Tibial nerve (tissue), 3 donors: ENCODE measurements around the gene EXOSC2.

Source experiments
- CTCF ChIP-seq, 5 experiments: fragments of 200-600 bp in 3 of 5; fragments of 450-650 bp in 2 of 5; sonication (generic) in 3 of 5; IDR thresholded peaks; one replicate each; pipeline ENCODE4 v1.5.1; 2016 to 2019; ENCODE audit warnings: antibody characterized with exemption in 5 of 5, mild to moderate bottlenecking in 3 of 5, moderate library complexity in 2 of 5
- POLR2A ChIP-seq, 2 donors: fragments of 450-650 bp; IDR thresholded peaks; one replicate each; pipeline ENCODE4 v1.6.1; 2017; ENCODE audit warnings: antibody characterized with exemption in 2 of 2, mild to moderate bottlenecking in 2 of 2, moderate library complexity in 2 of 2

- no peak for TF ChIP-seq POLR2A (IDR thresholded peaks at IDR 0.05)
- TF ChIP-seq CTCF (IDR thresholded peaks at IDR 0.05), result peak; percentile 71 to 82 (median 77)
Measured at GRCh38 chr9:130682421-130683121, 11.0 kb upstream of the EXOSC2 start.
